Measurements from ENCODE around the gene REXO1. TPM values are rescaled to one million over a fixed set of nuclear protein-coding genes. Genes with fewer than 3 reads are reported as not detected.

The REXO1 gene
- total and polyA plus RNA-seq, 2 donors (not counting 3 experiments of a cell fraction or from before 2014, with no cell fraction given), result 41.1 to 56.9 TPM

GRCh38 chr19:1863638-1864479 lies 15.6 kb upstream of the REXO1 start:
- Histone ChIP-seq H3K79me2 (ENCODE audit: control insufficient read depth, insufficient read depth, low read length) (peaks cover 41% of the 10 kb centered on the region), H3K27me3 (ENCODE audit: control insufficient read depth in 2 of 2, insufficient read depth in 2 of 2, low read length in 2 of 2) (no peaks in the 10 kb centered on the region), H3K9me3 (replicated peaks; ENCODE audit: control insufficient read depth, insufficient read depth, low read length) (no peaks in the 10 kb centered on the region), H3K27ac (ENCODE audit: insufficient read depth, low read depth, low read length) (peak overlapping the region; percentile 65), H3K9me1 (replicated peaks; ENCODE audit: control insufficient read depth, extremely low read depth, insufficient read depth, low read length) (no peaks in the 10 kb centered on the region), H3K9ac (replicated peaks; ENCODE audit: extremely low read depth, insufficient read depth, low read length) (peak overlapping the region; percentile 85), H3K36me3 (ENCODE audit: control insufficient read depth in 2 of 2, extremely low read depth in 1 of 2, insufficient read depth in 2 of 2, low read length in 2 of 2) (no peaks in the 10 kb centered on the region), H3K4me2 (ENCODE audit: insufficient read depth, low read length) (peak overlapping the region; percentile 74), H2AFZ (ENCODE audit: low read depth, low read length) (peak overlapping the region; percentile 52), H3K4me1 (ENCODE audit: control insufficient read depth, extremely low read depth, insufficient read depth, low read length) (peaks cover 21% of the 10 kb centered on the region), H3K4me3 (replicated peaks in 1 of 3; ENCODE audit: insufficient read depth in 1 of 3, low read depth in 1 of 3, low read length in 3 of 3) (peak overlapping the region; percentile 42 to 78 (median 73)), H4K20me1 (replicated peaks; ENCODE audit: control insufficient read depth, extremely low read depth, insufficient read depth, low read length) (no peaks in the 10 kb centered on the region)
- dilution Hi-C loops (cut with MboI; ENCODE audit: extremely low pct_ligation_motif_present, low sequenced_read_pairs), result no loop called here
- FAIRE-seq (peak; percentile 89), DNase-seq (ENCODE audit: low read depth, low spot score) (peak; percentile 89)
- ChIA-PET CTCF (interaction anchor here (0.6 to 3.2 kb wide), 17 partner anchors 9 to 295 kb away, joined by 3 to 44 read pairs (median 4); partner anchors contain the start of genes ABHD17A, ADAT3 and SCAMP4), POLR2A (no interaction called here)
- no TSS peak for BruUV-seq (replicated peaks)
- TF ChIP-seq MYC (IDR thresholded peaks at IDR 0.05; ENCODE audit: low read depth, low read length) (peak; percentile 97), MAX (IDR thresholded peaks at IDR 0.05; ENCODE audit: insufficient read depth, insufficient read length) (peak; percentile 95), CTCF (IDR thresholded peaks at IDR 0.05; ENCODE audit: extremely low read depth in 1 of 2, insufficient read depth in 1 of 2, low read depth in 1 of 2, low read length in 2 of 2) (no peak), POLR2A (IDR thresholded peaks at IDR 0.05; ENCODE audit: low read depth, low read length) (peak; percentile 37), EZH2 (IDR thresholded peaks at IDR 0.05; ENCODE audit: borderline replicate concordance, low read depth, low read length, severe bottlenecking) (no peak)
- intact Hi-C loops (cut with micrococcal nuclease), result loop anchor here (1.0 to 2.0 kb wide), 6 partner anchors 12 to 232 kb away; partner anchors contain the start of genes ABHD17A, ADAT3, IZUMO4 and MOB3A

Data from endothelial cell of umbilical vein (primary cell).